GM12892 (cell line): Measurements from ENCODE around the gene DEPP1.

ENCODE experiments used
- POLR2A ChIP-seq: IDR thresholded peaks from 2 replicates; pipeline ENCODE4 v1.6.1; 2011; ENCODE audit warnings: low read depth, low read length, control low read depth
- POLR2AphosphoS5 ChIP-seq: IDR thresholded peaks from 2 replicates; pipeline ENCODE4 v1.6.1; 2011; ENCODE audit warnings: low read depth, low read length, control low read depth
- TAF1 ChIP-seq: IDR thresholded peaks from 2 replicates; pipeline ENCODE4 v1.6.1; 2011; ENCODE audit warnings: low read depth, mild to moderate bottlenecking, control low read depth, low read length, borderline replicate concordance

GRCh38 chr10:44977287-44978212 is 1.1 kb downstream of the DEPP1 start:
- TF ChIP-seq POLR2AphosphoS5 (no peak), POLR2A (no peak), TAF1 (no peak)
